ENCODE data around the gene ORAI3. TPM values are rescaled to one million over a fixed set of nuclear protein-coding genes. Genes with fewer than 3 reads are reported as not detected.

ORAI3 gene
- total and polyA plus RNA-seq, 2 of the 13 experiments (the other 11 are each of a cell fraction or from before 2014, with no cell fraction given) = 11.4 to 32.0 TPM

- TF ChIP-seq KIAA2018 (CRISPR knock-in tag; IDR thresholded peaks at IDR 0.05; ENCODE audit: borderline replicate concordance) (no peak), ZBTB26 (CRISPR knock-in tag; IDR thresholded peaks at IDR 0.05; ENCODE audit: borderline replicate concordance) (no peak), CENPT (CRISPR knock-in tag; IDR thresholded peaks at IDR 0.05; ENCODE audit: low read depth) (no peak), NFRKB (IDR thresholded peaks at IDR 0.05) (peak; percentile 96), POLR2AphosphoS2 (IDR thresholded peaks at IDR 0.05; ENCODE audit: low read depth, low read length) (no peak), EHMT2 (IDR thresholded peaks at IDR 0.05; ENCODE audit: borderline replicate concordance, low read depth, low read length) (no peak), ZNF510 (CRISPR knock-in tag; IDR thresholded peaks at IDR 0.05; ENCODE audit: low read depth) (no peak), ZNF274 (CRISPR knock-in tag; IDR thresholded peaks at IDR 0.05) (peak; percentile 43; the same call in 1 of the 2 replicates), ATF3 (CRISPR knock-in tag; IDR thresholded peaks at IDR 0.05) (no peak), ZNF879 (CRISPR knock-in tag; IDR thresholded peaks at IDR 0.05) (0 out of 2 replicates have a peak, but pooled peaks have one; percentile 14), ZNF891 (CRISPR knock-in tag; IDR thresholded peaks at IDR 0.05) (0 out of 2 replicates have a peak, but pooled peaks have one; percentile 42), TEAD3 (CRISPR knock-in tag; optimal IDR thresholded peaks at IDR 0.05; ENCODE audit: borderline replicate concordance) (no peak), ZNF598 (CRISPR knock-in tag; IDR thresholded peaks at IDR 0.05; ENCODE audit: borderline replicate concordance) (no peak), LBX2 (CRISPR knock-in tag; IDR thresholded peaks at IDR 0.05; ENCODE audit: borderline replicate concordance) (no peak), ZNF460 (CRISPR knock-in tag; IDR thresholded peaks at IDR 0.05; ENCODE audit: borderline replicate concordance) (no peak), TCF7 (IDR thresholded peaks at IDR 0.05; ENCODE audit: low read depth) (no peak), MEIS1 (CRISPR knock-in tag; IDR thresholded peaks at IDR 0.05; ENCODE audit: borderline replicate concordance) (no peak), MIER3 (CRISPR knock-in tag; IDR thresholded peaks at IDR 0.05; ENCODE audit: borderline replicate concordance) (peak; percentile 81), EP300 (IDR thresholded peaks at IDR 0.05; ENCODE audit: low read depth in 2 of 2, low read length in 2 of 2) (no peak), EP300 (CRISPR knock-in tag; IDR thresholded peaks at IDR 0.05; ENCODE audit: borderline replicate concordance) (peak; percentile 59; the same call in 1 of the 2 replicates), SIN3A (IDR thresholded peaks at IDR 0.05; ENCODE audit: borderline replicate concordance, low read depth, low read length) (no peak)
These were observed 25.8 kb upstream of the ORAI3 start (continued) for GRCh38 chr16:30922960-30923535.
